ENCODE measurements around the gene TBX18.

Gene TBX18

GRCh38 chr6:84667252-84668213 is 96.9 kb downstream of the TBX18 start:
- DNase-seq: no peak

- DNase-seq: no peak
These were observed 99.0 kb downstream of the TBX18 start for GRCh38 chr6:84665401-84665800.

- DNase-seq: no peak
These were observed 100.5 kb downstream of the TBX18 start for GRCh38 chr6:84663866-84664265.

GRCh38 chr6:84657486-84657885 is 106.9 kb downstream of the TBX18 start:
- no peak for DNase-seq

GRCh38 chr6:84657025-84657424 is 107.4 kb downstream of the TBX18 start:
- DNase-seq: no peak

GRCh38 chr6:84653027-84653551 is 111.3 kb downstream of the TBX18 start:
- DNase-seq: no peak

GRCh38 chr6:84652356-84653026 is 111.9 kb downstream of the TBX18 start:
- DNase-seq: no peak

- no peak for DNase-seq
These were observed 112.8 kb downstream of the TBX18 start for GRCh38 chr6:84651583-84651982.

- no peak for DNase-seq
These were observed 116.0 kb downstream of the TBX18 start for GRCh38 chr6:84648444-84648843.

- DNase-seq: no peak
These were observed 118.7 kb downstream of the TBX18 start for GRCh38 chr6:84645563-84646266.

- DNase-seq: no peak
These were observed 119.4 kb downstream of the TBX18 start for GRCh38 chr6:84645000-84645399.

GRCh38 chr6:84643778-84644177 is 120.6 kb downstream of the TBX18 start:
- no peak for DNase-seq

GRCh38 chr6:84641076-84641475 is 123.3 kb downstream of the TBX18 start:
- DNase-seq: no peak

GRCh38 chr6:84639396-84639795 is 125.0 kb downstream of the TBX18 start:
- no peak for DNase-seq

GRCh38 chr6:84638286-84638685 is 126.1 kb downstream of the TBX18 start:
- no peak for DNase-seq

Data from NCI-H345 (cell line).